Body of pancreas (tissue), 4 donors: ENCODE results near the gene CACNG4. TPM values are rescaled to one million over a fixed set of nuclear protein-coding genes. Genes with fewer than 3 reads are reported as not detected.

Experiments used
- ATAC-seq: fragments of 150-250 bp; one replicate; pipeline ENCODE4 v1.9.1; 2016
- DNase-seq, 4 donors: peaks; one replicate each; pipeline ENCODE4 v3.0.0-alpha.2; 2019
- H3K27ac ChIP-seq, 4 donors: fragments of 200-600 bp; sonication (generic); 1 replicate in 3 of 4; 2 replicates in 1 of 4; pipeline versions ENCODE4 v1.5.1 to v1.6.1; 2016 to 2019; ENCODE audit warnings: mild to moderate bottlenecking in 1 of 4, mixed read lengths in 1 of 4, moderate library complexity in 1 of 4
- H3K27me3 ChIP-seq, 2 donors: fragments of 200-600 bp; sonication (generic); one replicate each; pipeline ENCODE4 v1.6.0; 2016; ENCODE audit warnings: mild to moderate bottlenecking in 1 of 2
- H3K36me3 ChIP-seq, 2 donors: fragments of 200-600 bp; sonication (generic); replicated peaks in 1 of 2; 2 replicates each; pipeline ENCODE4 v1.5.1; 2016; ENCODE audit warnings: low read depth in 2 of 2; ENCODE audit not compliant: insufficient read depth in 1 of 2
- H3K4me1 ChIP-seq: fragments of 200-600 bp; sonication (generic); one replicate; pipeline ENCODE4 v1.6.0; 2016
- H3K4me3 ChIP-seq, 2 donors: fragments of 200-600 bp; sonication (generic); 1 replicate in 1 of 2; 2 replicates in 1 of 2; pipeline ENCODE4 v1.5.1; 2016 to 2019
- H3K9me3 ChIP-seq, 3 donors: fragments of 200-600 bp; sonication (generic); 1 replicate in 2 of 3; 2 replicates in 1 of 3; pipeline ENCODE4 v1.5.1; 2016
- POLR2A ChIP-seq, 3 donors: fragments of 450-650 bp; IDR thresholded peaks; one replicate each; pipeline ENCODE4 v1.6.1; 2016; ENCODE audit warnings: antibody characterized with exemption in 3 of 3, mild to moderate bottlenecking in 2 of 3
- WGBS, 2 donors: methylation state at CpG; one replicate each; pipeline ENCODE4 v1.1.5; 2017; 5-methylcytosine and 5-hydroxymethylcytosine counted together
- intact Hi-C: fragments of 100-400 bp; cut with DNase I; formaldehyde crosslinking; loops from one replicate; pipeline ENCODE4 v1.15.1; 2023
- total RNA-seq, 2 donors: library from RNA; depleted of rRNA; stranded (reverse); fragments of >200 nt; gene quantifications; one replicate each; pipeline ENCODE4 v1.1.0, GENCODE V29; 2016
- TF ChIP-seq, protein P1 (sequence below), 7 experiments: fragments of 450-650 bp in 4 of 7; fragments of 200-600 bp in 3 of 7; sonication (generic) in 3 of 7; IDR thresholded peaks; one replicate each; pipeline ENCODE4 v1.5.1; 2016 to 2019; ENCODE audit warnings: antibody characterized with exemption in 7 of 7

CACNG4 gene
- total RNA-seq, 2 donors from 2014 or later = 0.26 TPM; not detected in 1

GRCh38 chr17:67004181-67004580 lies 39.7 kb downstream of the CACNG4 start:
- no peak for ATAC-seq
- no peak overlapping the region for H3K4me3 ChIP-seq

GRCh38 chr17:67007266-67007665 lies 42.8 kb downstream of the CACNG4 start:
- H3K27ac ChIP-seq = no peak overlapping the region
- H3K4me1 ChIP-seq = no peaks in the 10 kb centered on the region
- WGBS, 2 donors = 78 to 83% methylated on average over 6 of the region's 6 CpGs
- TF ChIP-seq, protein P1, sequence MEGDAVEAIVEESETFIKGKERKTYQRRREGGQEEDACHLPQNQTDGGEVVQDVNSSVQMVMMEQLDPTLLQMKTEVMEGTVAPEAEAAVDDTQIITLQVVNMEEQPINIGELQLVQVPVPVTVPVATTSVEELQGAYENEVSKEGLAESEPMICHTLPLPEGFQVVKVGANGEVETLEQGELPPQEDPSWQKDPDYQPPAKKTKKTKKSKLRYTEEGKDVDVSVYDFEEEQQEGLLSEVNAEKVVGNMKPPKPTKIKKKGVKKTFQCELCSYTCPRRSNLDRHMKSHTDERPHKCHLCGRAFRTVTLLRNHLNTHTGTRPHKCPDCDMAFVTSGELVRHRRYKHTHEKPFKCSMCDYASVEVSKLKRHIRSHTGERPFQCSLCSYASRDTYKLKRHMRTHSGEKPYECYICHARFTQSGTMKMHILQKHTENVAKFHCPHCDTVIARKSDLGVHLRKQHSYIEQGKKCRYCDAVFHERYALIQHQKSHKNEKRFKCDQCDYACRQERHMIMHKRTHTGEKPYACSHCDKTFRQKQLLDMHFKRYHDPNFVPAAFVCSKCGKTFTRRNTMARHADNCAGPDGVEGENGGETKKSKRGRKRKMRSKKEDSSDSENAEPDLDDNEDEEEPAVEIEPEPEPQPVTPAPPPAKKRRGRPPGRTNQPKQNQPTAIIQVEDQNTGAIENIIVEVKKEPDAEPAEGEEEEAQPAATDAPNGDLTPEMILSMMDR (IDR thresholded peaks at IDR 0.05) = no peak
- no peak for TF ChIP-seq POLR2A (IDR thresholded peaks at IDR 0.05)
- ATAC-seq (no peak), DNase-seq (no peak)
- no peak overlapping the region for H3K4me3 ChIP-seq
- no peaks in the 10 kb centered on the region for H3K36me3 ChIP-seq
- intact Hi-C loops = no loop called here
- no peaks in the 10 kb centered on the region for H3K9me3 ChIP-seq
- no peaks in the 10 kb centered on the region for H3K27me3 ChIP-seq

More at GRCh38 chr17:67004181-67004580, 39.7 kb downstream of the CACNG4 start:
- H3K36me3 ChIP-seq = no peaks in the 10 kb centered on the region
- no peak for DNase-seq
- no peaks in the 10 kb centered on the region for H3K9me3 ChIP-seq
- H3K4me1 ChIP-seq = no peaks in the 10 kb centered on the region
- TF ChIP-seq POLR2A (IDR thresholded peaks at IDR 0.05) = no peak
- TF ChIP-seq, protein P1 (IDR thresholded peaks at IDR 0.05) = no peak
- WGBS, 2 donors = 79 to 84% methylated on average over 11 of the region's 11 CpGs
- intact Hi-C loops = no loop called here
- no peaks in the 10 kb centered on the region for H3K27me3 ChIP-seq
- H3K27ac ChIP-seq = no peak overlapping the region

GRCh38 chr17:67008101-67008500 lies 43.6 kb downstream of the CACNG4 start:
- Histone ChIP-seq H3K4me3 (no peak overlapping the region), H3K27me3 (no peaks in the 10 kb centered on the region), H3K36me3 (no peaks in the 10 kb centered on the region), H3K9me3 (no peaks in the 10 kb centered on the region), H3K27ac (no peak overlapping the region), H3K4me1 (no peaks in the 10 kb centered on the region)
- intact Hi-C loops = no loop called here
- TF ChIP-seq, protein P1 (IDR thresholded peaks at IDR 0.05) = no peak
- TF ChIP-seq POLR2A (IDR thresholded peaks at IDR 0.05) = no peak
- no peak for DNase-seq
- ATAC-seq = no peak
- WGBS, 2 donors = 72 to 78% methylated on average over 4 to 6 of the region's 6 CpGs

DNA sequence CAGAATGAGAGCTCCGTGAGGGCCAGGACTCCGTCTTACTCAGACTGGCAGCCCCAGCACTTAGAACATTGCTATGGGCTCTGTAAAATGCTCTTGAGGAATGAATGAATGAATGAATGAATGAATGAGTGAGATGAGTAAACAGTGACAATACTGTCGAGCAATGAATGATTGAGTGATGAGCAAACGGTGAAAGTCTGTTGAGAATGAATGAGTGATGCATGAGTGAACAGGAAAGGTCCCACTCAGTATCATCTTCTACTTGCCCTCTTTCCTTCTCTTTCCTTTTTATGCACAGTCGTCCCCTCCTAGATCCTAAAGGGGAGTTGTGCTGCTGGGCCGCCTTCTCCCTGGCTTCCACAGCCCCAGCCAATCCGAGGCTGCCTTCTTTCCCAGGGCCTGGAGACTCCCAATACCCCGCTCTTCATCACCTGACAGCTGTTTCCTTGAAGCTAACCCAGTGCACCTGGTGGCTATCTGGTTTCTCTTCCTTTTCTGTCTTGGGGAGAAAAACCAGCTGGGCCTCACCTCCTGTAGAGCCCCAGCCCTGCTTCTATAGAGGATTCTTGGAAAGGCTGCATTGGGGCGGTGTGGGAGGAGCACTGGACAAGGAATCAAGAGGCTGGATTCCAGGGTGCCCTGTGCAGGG lies 47.1 kb downstream of the CACNG4 start:
- intact Hi-C loops = no loop called here
- WGBS, 2 donors = 71 to 74% methylated on average over 9 of the region's 9 CpGs
- DNase-seq (no peak), ATAC-seq (no peak)
- no peaks in the 10 kb centered on the region for H3K36me3 ChIP-seq
- no peak overlapping the region for H3K4me3 ChIP-seq
- H3K4me1 ChIP-seq = no peaks in the 10 kb centered on the region
- H3K9me3 ChIP-seq = no peaks in the 10 kb centered on the region
- no peaks in the 10 kb centered on the region for H3K27me3 ChIP-seq
- no peak for TF ChIP-seq POLR2A (IDR thresholded peaks at IDR 0.05)
- TF ChIP-seq, protein P1 (IDR thresholded peaks at IDR 0.05) = no peak
- H3K27ac ChIP-seq = no peak overlapping the region

DNA sequence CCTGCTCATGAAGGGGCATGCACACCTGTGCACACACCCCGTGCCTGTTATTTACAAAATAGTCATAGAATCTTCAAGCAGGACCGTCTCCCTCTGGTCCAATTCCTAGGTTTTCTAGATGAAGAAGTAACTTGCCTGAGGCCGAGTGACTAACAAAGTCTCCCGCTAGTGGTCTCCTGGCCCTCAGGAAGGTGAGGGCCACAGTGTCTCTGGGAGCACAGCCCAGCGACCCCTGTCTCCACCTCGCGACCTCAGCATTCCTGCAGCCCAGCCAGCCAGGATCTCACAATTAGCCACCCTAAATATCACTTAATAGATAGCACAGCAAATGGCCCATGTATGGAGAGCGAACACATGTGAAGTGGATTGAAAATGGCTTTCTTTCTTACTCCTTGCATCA lies 49.4 kb downstream of the CACNG4 start:
- intact Hi-C loops = no loop called here
- Histone ChIP-seq H3K4me1 (no peaks in the 10 kb centered on the region), H3K27me3 (no peaks in the 10 kb centered on the region), H3K9me3 (no peaks in the 10 kb centered on the region), H3K36me3 (no peaks in the 10 kb centered on the region), H3K27ac (no peak overlapping the region), H3K4me3 (no peak overlapping the region)
- no peak for ATAC-seq
- TF ChIP-seq, protein P1 (IDR thresholded peaks at IDR 0.05) = no peak
- TF ChIP-seq POLR2A (IDR thresholded peaks at IDR 0.05) = no peak
- DNase-seq = no peak
- 87 to 88% methylated on average over 8 of the region's 8 CpGs for WGBS, 2 donors
